BE2C (cell line): ENCODE measurements around the gene DNAH6.

Experiments used
- DNase-seq: peaks from one replicate; pipeline ENCODE4 v3.0.0-alpha.2; 2020
- H3K27me3 ChIP-seq: fragments of 250-450 bp; sonication (Bioruptor Pico); 2 replicates; pipeline ENCODE4 v1.5.1; 2020; ENCODE audit warnings: mild to moderate bottlenecking
- H3K36me3 ChIP-seq: fragments of 250-450 bp; sonication (Bioruptor Pico); 2 replicates; pipeline ENCODE4 v1.5.1; 2020; ENCODE audit warnings: mild to moderate bottlenecking
- H3K4me1 ChIP-seq: fragments of 250-450 bp; sonication (Bioruptor Pico); 2 replicates; pipeline ENCODE4 v1.5.1; 2020
- H3K4me3 ChIP-seq: 2 replicates; pipeline ENCODE4 v1.5.1; 2011; ENCODE audit warnings: low read depth, low read length
- H3K9me3 ChIP-seq: fragments of 250-450 bp; sonication (Bioruptor Pico); 2 replicates; pipeline ENCODE4 v1.5.1; 2020
- TF ChIP-seq, protein P1 (sequence below): IDR thresholded peaks from 2 replicates; pipeline ENCODE4 v1.5.1; 2012; ENCODE audit warnings: mild to moderate bottlenecking, low read depth, low read length

The DNAH6 gene

DNA sequence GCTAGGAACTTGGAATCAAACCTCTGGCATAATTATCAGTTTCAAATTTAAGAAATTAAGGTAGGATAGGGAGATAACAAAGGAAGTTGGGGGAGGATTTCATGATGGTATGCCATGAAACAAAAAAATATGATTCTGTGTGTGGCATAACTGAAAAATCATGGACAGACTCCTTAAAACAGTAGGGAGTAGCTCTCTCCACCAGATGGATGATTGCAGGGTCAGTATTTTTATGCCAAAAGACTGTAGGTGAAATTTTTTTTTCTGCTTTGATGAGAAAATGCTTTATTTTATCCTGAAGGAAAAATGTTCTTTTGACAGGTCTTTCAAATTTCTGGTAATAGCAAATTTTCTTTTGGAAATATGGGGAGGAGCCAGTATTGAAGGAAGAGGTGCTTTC lies 270.3 kb downstream of the DNAH6 start:
- no peak for DNase-seq
- no peaks in the 10 kb centered on the region for H3K27me3 ChIP-seq
- no peaks in the 10 kb centered on the region for H3K36me3 ChIP-seq
- no peak overlapping the region for H3K4me3 ChIP-seq
- H3K4me1 ChIP-seq = no peaks in the 10 kb centered on the region
- TF ChIP-seq, protein P1, sequence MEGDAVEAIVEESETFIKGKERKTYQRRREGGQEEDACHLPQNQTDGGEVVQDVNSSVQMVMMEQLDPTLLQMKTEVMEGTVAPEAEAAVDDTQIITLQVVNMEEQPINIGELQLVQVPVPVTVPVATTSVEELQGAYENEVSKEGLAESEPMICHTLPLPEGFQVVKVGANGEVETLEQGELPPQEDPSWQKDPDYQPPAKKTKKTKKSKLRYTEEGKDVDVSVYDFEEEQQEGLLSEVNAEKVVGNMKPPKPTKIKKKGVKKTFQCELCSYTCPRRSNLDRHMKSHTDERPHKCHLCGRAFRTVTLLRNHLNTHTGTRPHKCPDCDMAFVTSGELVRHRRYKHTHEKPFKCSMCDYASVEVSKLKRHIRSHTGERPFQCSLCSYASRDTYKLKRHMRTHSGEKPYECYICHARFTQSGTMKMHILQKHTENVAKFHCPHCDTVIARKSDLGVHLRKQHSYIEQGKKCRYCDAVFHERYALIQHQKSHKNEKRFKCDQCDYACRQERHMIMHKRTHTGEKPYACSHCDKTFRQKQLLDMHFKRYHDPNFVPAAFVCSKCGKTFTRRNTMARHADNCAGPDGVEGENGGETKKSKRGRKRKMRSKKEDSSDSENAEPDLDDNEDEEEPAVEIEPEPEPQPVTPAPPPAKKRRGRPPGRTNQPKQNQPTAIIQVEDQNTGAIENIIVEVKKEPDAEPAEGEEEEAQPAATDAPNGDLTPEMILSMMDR = no peak
- no peaks in the 10 kb centered on the region for H3K9me3 ChIP-seq

DNA sequence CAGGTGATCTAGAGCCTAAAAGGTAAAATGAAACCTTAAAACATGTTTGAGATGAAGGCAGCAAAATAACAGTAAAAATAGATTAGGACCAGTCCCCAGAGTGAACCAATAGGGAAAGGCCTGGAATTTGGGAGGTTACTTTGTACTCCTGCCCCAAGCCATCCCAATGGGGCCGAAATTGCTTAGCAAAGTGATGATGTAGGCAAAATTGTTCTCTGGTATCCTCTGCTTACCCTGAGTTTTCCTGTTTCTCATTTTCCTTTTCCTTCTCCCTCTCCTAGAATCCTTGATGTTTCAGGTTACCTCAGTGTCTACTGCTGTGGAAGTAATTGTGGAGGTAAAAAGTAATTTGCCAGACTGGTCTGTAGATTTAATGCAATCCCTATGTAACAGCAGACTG lies 271.7 kb downstream of the DNAH6 start:
- TF ChIP-seq, protein P1 = no peak
- H3K27me3 ChIP-seq = no peaks in the 10 kb centered on the region
- no peak for DNase-seq
- no peaks in the 10 kb centered on the region for H3K36me3 ChIP-seq
- no peaks in the 10 kb centered on the region for H3K4me1 ChIP-seq
- no peaks in the 10 kb centered on the region for H3K9me3 ChIP-seq
- H3K4me3 ChIP-seq = no peak overlapping the region

DNA sequence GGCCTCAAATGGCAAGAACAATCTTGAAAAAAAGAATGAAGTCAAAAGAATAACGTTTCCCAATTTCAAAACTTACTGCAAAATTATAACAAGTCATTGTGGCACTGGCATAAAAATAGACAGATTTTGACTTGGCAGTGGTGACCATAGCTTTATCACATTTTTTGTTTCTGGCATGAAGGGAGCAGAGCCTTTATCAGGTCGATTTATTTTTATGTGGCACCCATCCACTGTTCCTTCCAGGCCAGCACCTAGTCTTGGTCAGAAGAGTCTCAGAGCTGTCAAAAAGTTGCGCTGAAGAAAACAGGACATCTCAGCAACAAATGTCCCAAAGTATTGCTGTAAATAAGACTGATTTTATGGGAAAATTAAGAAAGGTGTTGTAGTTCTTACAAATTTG lies 272.2 kb downstream of the DNAH6 start:
- H3K9me3 ChIP-seq = no peaks in the 10 kb centered on the region
- H3K36me3 ChIP-seq = no peaks in the 10 kb centered on the region
- TF ChIP-seq, protein P1 = no peak
- no peak overlapping the region for H3K4me3 ChIP-seq
- no peak for DNase-seq
- no peaks in the 10 kb centered on the region for H3K27me3 ChIP-seq
- no peaks in the 10 kb centered on the region for H3K4me1 ChIP-seq

DNA sequence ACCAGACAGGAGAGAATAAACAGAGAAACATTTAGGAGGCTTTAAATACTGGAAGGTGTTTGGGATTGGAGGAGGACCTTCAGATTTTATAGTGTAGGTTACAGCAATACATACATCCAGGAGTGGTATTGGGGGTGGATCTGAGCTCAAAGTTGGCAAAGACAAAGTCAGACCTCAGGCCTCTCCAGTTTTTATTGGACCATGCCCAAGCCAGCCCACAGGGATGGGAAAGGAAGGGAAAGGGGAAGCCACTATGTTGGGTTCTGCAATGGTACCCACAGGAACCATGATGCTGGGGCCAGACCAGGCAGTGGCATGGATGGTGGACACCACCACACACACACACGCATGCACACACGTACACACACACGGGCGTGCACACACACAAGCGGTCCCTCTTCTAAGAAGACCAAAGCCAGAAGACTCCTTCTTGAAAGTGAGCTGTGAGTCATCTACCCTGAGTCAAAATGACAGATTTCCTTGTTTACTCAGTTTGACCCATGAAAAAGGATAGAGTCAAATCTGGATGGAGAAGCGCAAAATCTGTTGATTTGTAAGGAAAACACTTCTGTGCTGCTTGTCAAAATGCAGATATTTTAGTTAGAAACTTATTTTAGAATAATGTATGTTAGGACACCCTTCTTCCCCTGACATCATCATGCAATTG lies 276.7 kb downstream of the DNAH6 start:
- Histone ChIP-seq H3K27me3 (no peaks in the 10 kb centered on the region), H3K4me3 (no peak overlapping the region), H3K36me3 (no peaks in the 10 kb centered on the region), H3K9me3 (no peaks in the 10 kb centered on the region), H3K4me1 (no peaks in the 10 kb centered on the region)
- DNase-seq = no peak
- TF ChIP-seq, protein P1 = no peak

DNA sequence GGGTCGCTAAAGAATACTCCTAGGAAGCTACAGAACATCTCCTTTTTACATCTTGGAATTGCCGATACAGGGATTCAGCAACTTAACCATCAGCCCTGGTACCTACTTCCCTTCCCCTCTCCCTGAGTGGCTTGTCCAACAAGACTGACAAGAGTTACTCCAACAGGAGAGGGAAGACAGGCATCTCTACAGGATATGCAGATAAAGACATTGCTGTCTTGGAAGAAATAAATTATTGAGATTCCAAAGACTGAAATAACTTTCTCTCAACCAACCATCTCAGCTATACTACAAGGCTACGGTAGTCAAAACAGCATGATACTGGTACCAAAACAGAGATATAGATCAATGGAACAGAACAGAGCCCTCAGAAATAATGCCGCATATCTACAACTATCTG lies 277.3 kb downstream of the DNAH6 start:
- no peaks in the 10 kb centered on the region for H3K4me1 ChIP-seq
- no peaks in the 10 kb centered on the region for H3K36me3 ChIP-seq
- DNase-seq = no peak
- no peaks in the 10 kb centered on the region for H3K27me3 ChIP-seq
- no peaks in the 10 kb centered on the region for H3K9me3 ChIP-seq
- H3K4me3 ChIP-seq = no peak overlapping the region
- TF ChIP-seq, protein P1 = no peak

DNA sequence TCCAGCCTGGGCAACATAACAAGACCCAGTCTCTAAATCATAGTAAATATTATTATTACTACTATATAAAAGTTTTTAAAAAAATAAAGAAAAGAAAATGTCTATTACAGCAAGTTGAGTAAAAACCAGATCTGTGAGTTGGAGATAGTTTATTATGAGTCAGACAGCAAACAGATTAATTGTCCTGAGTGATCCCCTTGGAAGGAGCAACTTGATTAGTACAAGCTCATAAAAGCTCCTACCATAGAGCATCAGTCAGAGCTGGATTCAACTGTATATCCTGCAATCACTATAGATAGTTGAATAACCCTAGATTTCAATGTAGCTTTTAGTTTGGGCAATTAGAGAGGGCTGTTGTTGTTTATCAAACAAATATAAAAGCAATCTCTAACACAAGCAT lies 280.5 kb downstream of the DNAH6 start:
- Histone ChIP-seq H3K4me3 (no peak overlapping the region), H3K27me3 (no peaks in the 10 kb centered on the region), H3K4me1 (no peaks in the 10 kb centered on the region), H3K9me3 (no peaks in the 10 kb centered on the region), H3K36me3 (no peaks in the 10 kb centered on the region)
- TF ChIP-seq, protein P1 = no peak
- DNase-seq = no peak
